Measurements from ENCODE around the gene CCDC83.

The CCDC83 gene

GRCh38 chr11:85867751-85868150 is 12.6 kb downstream of the CCDC83 start:
- no peak overlapping the region for H3K4me3 ChIP-seq (ENCODE audit: low read depth, low read length)
- TF ChIP-seq CTCF (IDR thresholded peaks at IDR 0.05; ENCODE audit: low read depth, low read length) = no peak

DNA sequence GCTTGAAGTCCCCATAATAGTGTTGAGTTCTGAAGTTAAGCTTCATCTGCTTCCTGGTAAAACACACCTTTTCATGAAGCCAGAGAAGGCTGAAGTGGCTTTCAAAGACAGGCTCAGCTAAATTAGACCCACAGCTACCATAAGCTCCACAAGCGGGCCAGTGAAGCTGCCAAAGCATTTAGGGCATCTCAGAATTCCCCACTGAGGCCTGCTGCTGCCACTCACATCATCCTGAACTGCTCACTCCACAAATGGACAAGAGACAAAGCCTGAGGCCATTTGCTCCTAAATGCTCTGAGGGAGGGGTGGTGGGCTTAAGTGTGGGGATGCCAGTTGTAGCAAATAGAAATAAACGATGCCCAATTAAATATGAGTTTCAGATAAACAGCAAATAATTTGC is 14.6 kb downstream of the CCDC83 start:
- no peak overlapping the region for H3K4me3 ChIP-seq (ENCODE audit: low read depth, low read length)
- no peak for TF ChIP-seq CTCF (IDR thresholded peaks at IDR 0.05; ENCODE audit: low read depth, low read length)

DNA sequence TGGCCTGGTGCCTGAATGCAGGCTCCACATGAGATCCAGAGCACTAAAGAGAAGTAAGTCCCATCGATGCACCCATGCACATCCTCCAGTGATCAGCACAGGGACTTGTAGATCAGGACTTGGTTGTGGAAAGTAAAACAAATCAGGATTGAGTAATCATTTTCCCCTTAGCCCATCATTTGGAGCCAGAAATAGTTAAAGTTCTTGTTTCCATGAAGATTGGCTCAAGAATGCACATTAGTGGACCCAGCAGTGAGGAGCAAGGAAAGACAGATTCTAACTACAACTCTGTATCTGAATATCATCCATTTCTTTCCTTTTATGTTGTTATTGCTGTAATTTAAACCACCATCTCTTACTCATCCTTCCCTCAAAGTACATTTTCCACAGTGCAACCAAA is 19.1 kb downstream of the CCDC83 start:
- H3K4me3 ChIP-seq (ENCODE audit: low read depth, low read length) = no peak overlapping the region
- TF ChIP-seq CTCF (IDR thresholded peaks at IDR 0.05; ENCODE audit: low read depth, low read length) = no peak

GRCh38 chr11:85875505-85875904 is 20.3 kb downstream of the CCDC83 start:
- H3K4me3 ChIP-seq (ENCODE audit: low read depth, low read length) = no peak overlapping the region
- no peak for TF ChIP-seq CTCF (IDR thresholded peaks at IDR 0.05; ENCODE audit: low read depth, low read length)

GRCh38 chr11:85884581-85885021 is 29.4 kb downstream of the CCDC83 start:
- no peak for TF ChIP-seq CTCF (IDR thresholded peaks at IDR 0.05; ENCODE audit: low read depth, low read length)
- H3K4me3 ChIP-seq (ENCODE audit: low read depth, low read length) = no peak overlapping the region

GRCh38 chr11:85886089-85887056 is 31.2 kb downstream of the CCDC83 start:
- no peak for TF ChIP-seq CTCF (IDR thresholded peaks at IDR 0.05; ENCODE audit: low read depth, low read length)
- no peak overlapping the region for H3K4me3 ChIP-seq (ENCODE audit: low read depth, low read length)

DNA sequence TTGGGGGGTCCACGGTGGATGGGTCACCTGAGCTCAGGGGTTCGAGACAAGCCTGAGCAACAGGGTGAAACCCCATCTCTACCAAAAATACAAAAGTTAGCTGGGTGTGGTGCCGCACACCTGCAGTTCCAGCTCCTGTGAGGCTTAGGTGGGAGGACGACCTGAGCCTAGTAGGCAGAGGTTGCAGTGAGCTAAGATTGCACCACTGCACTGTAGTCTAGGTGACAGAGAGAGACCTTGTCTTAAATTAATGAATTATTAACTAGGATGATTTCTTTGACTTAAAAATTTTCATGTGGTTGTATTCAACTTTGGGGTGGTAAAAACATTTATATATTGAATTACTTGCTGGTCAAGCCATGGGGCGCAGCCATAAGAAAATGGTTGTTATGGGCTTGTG is 33.9 kb downstream of the CCDC83 start:
- no peak for TF ChIP-seq CTCF (IDR thresholded peaks at IDR 0.05; ENCODE audit: low read depth, low read length)
- H3K4me3 ChIP-seq (ENCODE audit: low read depth, low read length) = no peak overlapping the region

Data from WI38 (cell line).